NT2/D1 (cell line): ENCODE measurements around the gene NKAIN2.

Source experiments
- SUZ12 ChIP-seq: IDR thresholded peaks from 2 replicates; pipeline ENCODE4 v1.6.1; 2011; ENCODE audit not compliant: insufficient read length, insufficient read depth; ENCODE audit errors: extremely low read depth
- YY1 ChIP-seq: IDR thresholded peaks from 2 replicates; pipeline ENCODE4 v1.6.1; 2011; ENCODE audit not compliant: insufficient read length, insufficient read depth
- ZNF274 ChIP-seq: IDR thresholded peaks from 2 replicates; pipeline ENCODE4 v1.6.1; 2011; ENCODE audit warnings: mild to moderate bottlenecking, low read depth, low read length

DNA sequence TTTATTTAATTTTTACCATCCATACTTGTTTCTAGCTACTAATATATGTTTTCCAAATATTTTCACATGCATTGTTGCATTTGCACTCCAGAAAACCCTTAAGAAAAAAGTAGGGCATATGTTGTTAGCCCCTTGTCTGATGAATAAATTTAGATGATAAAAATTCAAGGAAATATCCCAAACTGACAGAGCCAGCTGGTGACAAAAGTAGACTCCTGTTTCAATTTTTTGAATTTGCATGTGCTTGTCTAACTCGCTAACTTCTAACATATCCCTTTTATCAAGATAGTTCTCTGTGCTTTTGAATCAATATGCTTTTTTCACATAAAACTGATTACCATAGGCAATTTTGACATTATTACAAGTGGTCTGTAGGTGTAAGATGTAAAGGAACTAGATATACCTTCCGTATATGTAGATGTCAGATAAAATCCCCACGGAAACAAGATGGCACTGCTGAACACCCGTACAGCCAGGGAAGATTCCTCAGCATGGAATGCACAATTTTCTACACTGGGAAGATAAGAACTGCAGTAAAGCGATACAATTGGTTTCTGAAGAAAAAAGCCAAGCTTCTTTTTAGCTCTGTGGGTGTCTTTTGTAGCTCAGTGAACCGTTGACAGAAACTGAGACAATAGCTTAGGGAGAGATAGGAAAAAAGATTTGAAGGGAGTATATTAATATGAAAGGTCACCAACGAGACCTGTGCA, 721.0 kb downstream of the NKAIN2 start:
- TF ChIP-seq SUZ12 (no peak), YY1 (no peak), ZNF274 (no peak)
